GM18861 (cell line): ENCODE measurements around the gene ESM1.

ENCODE experiments used
- ATAC-seq: cut with Tn5 transposase; IDR thresholded peaks from one replicate; pipeline ENCODE4 v1.9.1; 2021; ENCODE audit not compliant: unreplicated experiment

ESM1 gene

GRCh38 chr5:54988218-54988617, 2.8 kb upstream of the ESM1 start:
- no peak for ATAC-seq

DNA sequence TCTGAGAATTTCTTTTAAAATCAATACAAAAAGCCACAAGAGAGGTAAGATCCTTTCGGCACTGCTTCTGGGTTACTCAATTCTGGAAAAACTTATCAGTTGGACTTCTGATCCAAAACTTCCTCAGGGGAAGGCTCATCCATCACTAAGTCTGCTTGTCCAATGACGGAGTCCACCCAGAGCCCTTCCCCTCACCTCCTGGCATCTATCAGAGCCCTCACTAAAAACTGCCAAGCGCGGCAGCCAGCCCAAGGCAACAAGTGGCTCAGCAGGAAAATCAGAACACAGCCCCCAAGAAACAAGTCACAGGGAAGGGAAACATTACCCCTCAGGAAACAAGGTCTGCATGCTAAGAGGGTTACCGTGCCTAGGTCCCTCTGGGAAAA, 869 bp upstream of the ESM1 start:
- no peak for ATAC-seq

DNA sequence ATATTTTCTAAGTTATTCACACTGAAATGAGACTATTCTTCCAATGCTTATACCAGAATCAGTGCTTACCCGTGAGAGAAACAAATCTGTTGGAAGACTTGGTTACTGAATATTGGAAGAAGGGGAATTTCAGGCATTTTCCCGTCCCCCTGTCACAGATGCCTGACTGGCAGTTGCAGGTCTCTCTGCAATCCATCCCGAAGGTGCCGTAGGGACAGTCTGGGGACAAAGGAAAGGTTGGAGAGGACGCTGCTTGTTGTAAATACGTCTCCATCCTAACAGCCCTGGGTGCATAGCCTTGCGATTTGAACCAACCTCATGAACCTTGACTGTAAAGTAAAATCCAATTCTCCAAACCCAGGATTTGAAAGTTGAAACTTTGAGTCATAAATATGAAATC, 3.5 kb downstream of the ESM1 start:
- no peak for ATAC-seq

DNA sequence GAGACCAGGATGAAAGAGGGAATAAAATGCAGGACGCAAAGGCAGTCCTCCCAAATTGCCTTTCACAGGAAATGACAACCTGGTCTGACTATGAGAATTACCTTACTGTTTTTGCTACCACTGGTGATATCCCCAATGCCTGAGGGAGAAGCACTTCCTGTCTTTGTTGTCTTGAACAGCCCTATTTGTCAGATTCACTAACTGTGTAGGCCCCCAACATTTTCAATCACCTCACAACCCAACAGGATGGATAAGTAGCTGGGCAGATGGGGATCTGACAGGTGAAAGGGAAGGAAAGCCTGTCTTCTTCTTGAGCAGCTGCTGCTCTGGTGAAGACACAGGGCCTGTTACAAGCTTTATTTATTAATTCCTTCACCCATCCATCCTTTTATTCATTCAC, 9.7 kb downstream of the ESM1 start:
- ATAC-seq = no peak

GRCh38 chr5:54969856-54970828, 15.3 kb downstream of the ESM1 start:
- no peak for ATAC-seq

- ATAC-seq = no peak
Measured at GRCh38 chr5:54969242-54969641, 16.2 kb downstream of the ESM1 start.

- ATAC-seq = no peak
Measured at GRCh38 chr5:54965806-54966205, 19.6 kb downstream of the ESM1 start.

DNA sequence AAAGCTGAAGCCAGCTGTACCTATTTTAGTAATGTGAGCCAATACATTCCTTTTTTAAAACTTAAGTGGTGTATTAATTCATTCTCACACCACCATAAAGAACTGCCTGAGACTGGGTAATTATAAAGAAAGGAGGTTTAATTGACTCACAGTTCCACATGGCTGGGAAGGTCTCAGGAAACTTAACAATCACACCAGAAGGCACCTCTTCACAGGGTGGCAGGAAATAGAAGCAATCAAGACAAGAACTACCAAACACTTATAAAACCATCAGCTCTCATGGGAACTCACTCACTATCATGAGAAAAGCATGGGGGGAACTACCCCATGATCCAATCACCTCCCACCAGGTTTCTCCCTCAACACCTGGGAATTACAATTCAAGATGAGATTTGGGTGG, 21.0 kb downstream of the ESM1 start:
- ATAC-seq = no peak

DNA sequence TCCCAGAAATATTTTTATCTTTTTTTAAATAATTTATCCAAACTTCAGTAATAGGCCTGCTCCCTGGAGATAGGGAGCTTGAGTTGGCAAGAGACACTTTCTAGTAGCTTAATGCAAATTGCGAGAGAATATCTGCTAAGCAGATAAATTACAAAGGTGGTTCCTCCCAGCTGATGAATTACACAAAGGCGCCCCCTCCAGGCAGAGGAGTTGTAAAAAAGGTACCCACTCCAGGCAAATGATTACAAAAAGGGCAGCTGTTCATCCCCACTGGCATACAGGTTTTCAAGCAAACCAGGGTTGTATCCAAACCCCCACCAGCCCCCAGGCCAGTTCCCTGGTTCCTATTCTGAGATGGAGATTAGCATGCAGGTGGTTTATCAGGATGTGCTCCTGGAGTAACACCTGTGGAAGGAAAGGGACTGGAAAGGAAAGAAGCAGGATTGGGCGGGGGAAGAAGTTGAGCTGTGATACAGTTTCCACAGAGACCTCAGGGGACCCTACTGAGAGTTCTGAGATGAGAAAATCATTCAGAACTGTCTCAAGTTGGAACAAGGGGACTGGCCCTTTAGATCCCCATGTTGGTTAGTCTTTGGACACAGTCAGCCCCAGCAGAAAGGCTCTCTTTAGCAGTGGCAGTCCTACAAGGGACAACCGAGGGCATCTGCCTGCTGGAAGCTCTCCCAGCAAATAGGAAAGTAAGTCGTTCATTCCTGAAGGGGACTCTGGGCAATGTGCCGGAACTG, 25.5 kb downstream of the ESM1 start:
- ATAC-seq = no peak

GRCh38 chr5:54956922-54957321, 28.5 kb downstream of the ESM1 start:
- no peak for ATAC-seq

DNA sequence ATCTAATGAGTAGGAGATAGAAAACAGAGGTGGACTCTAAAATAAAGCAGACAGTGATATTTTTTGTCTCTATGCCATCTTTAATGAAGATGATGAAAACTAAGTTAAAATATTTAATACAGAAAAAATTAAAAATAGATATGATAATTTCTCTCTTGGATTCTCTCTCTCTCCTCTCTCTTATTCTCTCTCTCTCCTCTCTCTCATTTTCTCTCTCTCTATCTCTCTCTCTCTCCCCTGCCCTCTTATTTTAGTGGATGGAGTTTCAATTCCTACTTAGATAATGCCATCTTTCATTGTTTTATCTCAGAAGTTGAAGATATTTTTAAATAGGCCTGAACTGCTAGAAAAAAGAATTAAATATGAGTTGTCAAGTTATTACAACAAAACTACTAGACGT, 38.2 kb downstream of the ESM1 start:
- ATAC-seq = no peak

DNA sequence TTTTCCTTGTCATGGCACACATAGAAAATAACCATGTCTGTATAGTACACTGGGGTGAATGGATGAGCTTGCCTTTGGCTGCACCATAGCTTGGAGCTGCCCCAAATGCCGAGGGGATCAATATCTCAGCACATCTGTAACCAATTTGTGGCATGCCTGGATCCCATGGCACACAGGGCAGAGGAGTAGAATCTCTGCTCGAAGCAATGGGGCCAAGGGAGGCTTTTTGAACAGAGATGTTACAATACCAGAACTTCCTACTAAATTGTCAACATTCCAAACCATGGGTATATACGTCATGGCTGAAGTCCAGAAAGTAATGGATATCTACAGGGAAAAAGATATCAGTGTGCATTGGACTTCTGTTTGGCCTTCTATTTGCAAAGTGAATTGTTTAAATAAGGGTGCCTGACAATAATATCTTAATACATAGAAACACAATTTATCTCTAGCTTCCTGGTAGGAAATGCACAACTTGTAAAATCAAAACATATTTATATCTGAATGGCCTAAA, 39.0 kb downstream of the ESM1 start:
- ATAC-seq = no peak

DNA sequence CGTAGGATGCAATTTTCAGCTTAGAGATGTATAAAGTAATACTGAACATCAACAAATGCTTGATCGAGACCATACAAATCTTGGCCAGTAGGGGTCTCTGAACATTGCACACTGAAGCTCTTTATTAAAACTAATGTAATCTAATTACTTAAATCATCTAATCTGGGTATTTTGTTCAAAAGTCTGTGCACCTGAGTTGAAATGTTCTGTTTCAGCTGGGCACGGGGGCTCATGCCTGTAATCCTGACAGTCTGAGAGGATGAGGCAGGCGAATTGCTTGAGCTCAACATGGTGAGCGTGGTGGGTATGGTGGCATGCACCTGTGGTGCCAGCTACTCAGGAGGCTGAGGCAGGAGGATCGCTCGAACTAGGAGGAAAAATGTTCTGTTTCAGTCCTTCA, 41.0 kb downstream of the ESM1 start:
- ATAC-seq = no peak

DNA sequence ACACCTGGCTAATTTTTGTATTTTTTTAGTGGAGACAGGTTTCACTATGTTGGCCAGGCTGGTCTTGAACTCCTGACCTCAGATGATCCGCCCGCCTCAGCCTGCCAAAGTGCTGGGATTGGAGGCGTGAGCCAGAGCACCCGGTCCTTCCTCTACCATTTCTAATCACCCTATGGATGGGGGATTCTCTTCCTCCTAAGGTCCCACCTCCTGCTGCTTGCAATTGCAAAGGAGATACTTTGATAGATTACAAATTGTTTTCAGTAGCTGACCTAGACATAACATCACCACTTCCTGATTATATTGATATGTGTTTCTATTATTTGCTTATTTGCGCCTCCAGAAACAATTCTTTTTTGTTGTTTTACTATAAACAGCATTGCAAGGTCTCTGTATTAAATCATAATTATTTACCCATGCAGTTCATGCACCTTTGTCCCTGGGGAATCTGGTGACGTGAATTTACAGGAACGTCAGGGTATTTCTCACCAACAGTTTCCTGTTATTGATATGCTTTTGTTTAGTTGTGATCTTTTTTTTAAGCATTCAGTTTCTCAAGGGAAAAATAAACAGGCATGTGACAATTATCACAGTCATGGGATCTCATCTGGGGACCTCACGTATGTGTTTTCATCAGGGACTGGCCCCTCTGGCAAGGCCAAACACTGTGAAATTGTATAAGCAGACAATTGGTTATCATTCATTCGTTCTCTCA, 43.2 kb downstream of the ESM1 start:
- no peak for ATAC-seq

DNA sequence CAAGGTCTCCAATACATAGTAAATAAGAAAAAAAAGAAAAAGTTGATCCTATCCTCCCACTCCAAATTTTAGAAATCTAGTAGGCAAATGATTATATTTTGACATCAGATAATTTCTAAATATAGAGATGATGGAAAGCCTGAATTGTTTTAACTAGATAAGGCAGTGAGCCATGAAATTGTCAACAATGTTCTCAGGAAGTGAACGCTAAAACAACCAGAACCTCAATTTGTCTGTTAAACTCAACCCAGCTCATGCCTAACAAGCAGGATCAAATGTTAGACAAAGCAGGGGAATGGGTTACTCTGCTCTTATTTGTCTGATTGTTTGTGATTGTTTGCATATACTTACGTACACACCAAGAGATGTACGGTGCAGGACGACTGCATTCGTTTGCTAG, 49.2 kb downstream of the ESM1 start:
- no peak for ATAC-seq

DNA sequence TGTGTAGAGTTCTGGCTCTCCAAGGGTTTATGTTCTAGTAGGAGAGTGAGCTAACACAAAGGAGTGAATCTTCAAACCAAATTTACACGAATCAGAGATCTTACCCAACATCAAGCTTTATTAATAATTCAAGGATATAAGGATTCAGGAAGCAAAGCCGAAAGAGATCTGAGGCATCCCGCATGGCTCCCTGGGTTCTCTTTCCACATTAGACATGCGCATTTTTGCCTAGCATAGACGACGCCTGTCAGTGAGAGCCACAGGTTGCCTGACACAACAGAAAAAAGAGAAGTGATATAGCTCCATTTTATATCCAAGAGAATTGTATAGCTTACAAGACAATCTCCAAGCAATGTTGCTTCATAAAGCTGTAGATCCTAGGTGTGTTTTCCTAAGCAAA, 52.6 kb downstream of the ESM1 start:
- ATAC-seq = no peak

DNA sequence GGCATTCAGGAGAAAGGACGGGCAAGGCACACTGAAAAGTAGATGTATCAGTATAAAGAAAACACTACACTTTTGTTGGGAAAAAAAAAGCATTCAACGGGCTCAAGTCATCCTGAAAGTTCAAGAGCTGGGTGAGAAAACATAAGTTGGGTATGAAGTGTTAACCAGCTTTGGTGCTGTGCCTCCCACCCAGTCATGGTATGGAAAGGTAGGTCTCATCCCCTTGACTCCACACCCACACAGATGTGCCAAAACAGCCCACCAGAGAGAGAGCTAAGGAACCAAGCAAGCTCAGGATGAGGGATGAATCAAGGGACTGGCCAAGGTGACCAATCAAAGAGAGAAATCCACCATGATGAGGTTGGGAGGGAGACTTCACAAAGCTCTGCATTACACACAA, 54.7 kb downstream of the ESM1 start:
- no peak for ATAC-seq
